Measurements from ENCODE around the gene MATCAP1. TPM values are rescaled to one million over a fixed set of nuclear protein-coding genes. Genes with fewer than 3 reads are reported as not detected.

Gene MATCAP1
- total and polyA plus RNA-seq, 2 of the 13 experiments (the other 11 are each of a cell fraction or from before 2014, with no cell fraction given): 11.2 to 24.5 TPM

GRCh38 chr16:67177743-67178699, 5.7 kb downstream of the MATCAP1 start (continued):
- TF ChIP-seq MNT (IDR thresholded peaks at IDR 0.05) (no peak), GRHL1 (CRISPR knock-in tag; conservative IDR thresholded peaks at IDR 0.05) (no peak), KLF13 (CRISPR knock-in tag; IDR thresholded peaks at IDR 0.05) (peak; percentile 60; the same call in 1 of the 2 replicates), SMARCC2 (IDR thresholded peaks at IDR 0.05) (no peak), NR3C1 (CRISPR knock-in tag; IDR thresholded peaks at IDR 0.05) (no peak), HNRNPK (IDR thresholded peaks at IDR 0.05; ENCODE audit: low read depth, low read length, poor library complexity, severe bottlenecking) (peak; percentile 60), SUZ12 (IDR thresholded peaks at IDR 0.05; ENCODE audit: low read depth, low read length) (no peak), DMAP1 (CRISPR knock-in tag; IDR thresholded peaks at IDR 0.05) (no peak), POLR2AphosphoS2 (IDR thresholded peaks at IDR 0.05; ENCODE audit: low read depth, low read length) (no peak), ZNF33A (CRISPR knock-in tag; IDR thresholded peaks at IDR 0.05; ENCODE audit: borderline replicate concordance) (no peak), ZSCAN25 (CRISPR knock-in tag; IDR thresholded peaks at IDR 0.05) (no peak), SP4 (CRISPR knock-in tag; IDR thresholded peaks at IDR 0.05) (peak; percentile 89), ZBED4 (CRISPR knock-in tag; IDR thresholded peaks at IDR 0.05; ENCODE audit: borderline replicate concordance) (no peak), MZF1 (CRISPR knock-in tag; IDR thresholded peaks at IDR 0.05; ENCODE audit: borderline replicate concordance) (no peak), ZNF616 (CRISPR knock-in tag; IDR thresholded peaks at IDR 0.05; ENCODE audit: low read depth) (0 out of 2 replicates have a peak, but pooled peaks have one; percentile 65)
- TF ChIP-seq, protein P1, sequence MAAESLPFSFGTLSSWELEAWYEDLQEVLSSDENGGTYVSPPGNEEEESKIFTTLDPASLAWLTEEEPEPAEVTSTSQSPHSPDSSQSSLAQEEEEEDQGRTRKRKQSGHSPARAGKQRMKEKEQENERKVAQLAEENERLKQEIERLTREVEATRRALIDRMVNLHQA (CRISPR knock-in tag; IDR thresholded peaks at IDR 0.05): no peak

Measured in HepG2 (cell line).